Right lobe of liver (tissue), 6 donors: ENCODE results near the gene LMNTD1. TPM values are rescaled to one million over a fixed set of nuclear protein-coding genes. Genes with fewer than 3 reads are reported as not detected.

Experiments used
- ATAC-seq, 4 donors: fragments of 200-7000 bp; cut with Tn5 transposase; one replicate each; pipeline ENCODE4 v1.9.1; 2020; ENCODE audit warnings: mild to moderate bottlenecking in 4 of 4, moderate library complexity in 4 of 4
- DNase-seq, 3 donors: peaks; one replicate each; pipeline ENCODE4 v3.0.0-alpha.2; 2020
- H3K27ac ChIP-seq, 3 donors: fragments of 200-600 bp; one replicate each; pipeline ENCODE4 v1.8.0; 2022
- H3K27me3 ChIP-seq, 2 donors: fragments of 200-600 bp; one replicate each; pipeline ENCODE4 v1.8.0; 2022
- H3K36me3 ChIP-seq, 4 donors: fragments of 200-600 bp; sonication (generic) in 1 of 4; one replicate each; pipeline versions ENCODE4 v1.5.1 to v1.8.0; 2017 to 2022; ENCODE audit warnings: control low read depth in 1 of 4
- H3K4me1 ChIP-seq, 4 donors: fragments of 200-600 bp; sonication (generic) in 1 of 4; one replicate each; pipeline versions ENCODE4 v1.5.1 to v1.8.0; 2017 to 2022; ENCODE audit warnings: control low read depth in 1 of 4
- H3K4me3 ChIP-seq, 3 donors: fragments of 200-600 bp; one replicate each; pipeline ENCODE4 v1.8.0; 2022
- H3K9me3 ChIP-seq, 4 donors: fragments of 200-600 bp; sonication (generic) in 1 of 4; one replicate each; pipeline versions ENCODE4 v1.5.1 to v1.8.0; 2017 to 2022; ENCODE audit warnings: control low read depth in 1 of 4
- CTCF ChIP-seq, 4 donors: fragments of 200-600 bp in 3 of 4; fragments of 450-650 bp in 1 of 4; IDR thresholded peaks; one replicate each; pipeline versions ENCODE4 v1.5.1 to v1.8.0; 2016 to 2022; ENCODE audit warnings: antibody characterized with exemption in 4 of 4, mild to moderate bottlenecking in 2 of 4
- POLR2A ChIP-seq: fragments of 450-650 bp; IDR thresholded peaks from one replicate; pipeline ENCODE4 v1.6.1; 2017; ENCODE audit warnings: antibody characterized with exemption, mild to moderate bottlenecking
- WGBS: methylation state at CpG from one replicate; pipeline ENCODE4 v1.1.6; 2018; ENCODE audit warnings: low coverage, low lambda C conversion rate; ENCODE audit not compliant: insufficient coverage; ENCODE audit errors: missing lambda C conversion rate; 5-methylcytosine and 5-hydroxymethylcytosine counted together
- intact Hi-C, 2 donors: fragments of 100-400 bp; cut with DNase I; formaldehyde crosslinking; loops; one replicate each; pipeline versions ENCODE4 v1.11.2 to v1.14.1; 2022
- total RNA-seq, 6 experiments: library from RNA; depleted of rRNA in 2 of 6; stranded (reverse); fragments of >200 nt in 2 of 6; fragmentation: NEBNext Ultra II Directional in 3 of 6; extraction: Animal tissue kit (Norgen Biotek cat#: 25700) in 3 of 6; gene quantifications; one replicate each; pipeline versions ENCODE4 v1.1.0 to v1.2.4, GENCODE V29; 2016 to 2023
- donor health status: DM: no; HTN: yes; CAD: no.
- donor health status: DM: no; HTN: no; CAD: no.
- donor health status: DM: no; HTN: no; CAD: no.
- donor health status: DM: no; HTN: yes; CAD: no.
- donor health status: DM: no; HTN: yes; CAD: no.

Gene LMNTD1
- total RNA-seq, 6 experiments from 2014 or later: not detected

DNA sequence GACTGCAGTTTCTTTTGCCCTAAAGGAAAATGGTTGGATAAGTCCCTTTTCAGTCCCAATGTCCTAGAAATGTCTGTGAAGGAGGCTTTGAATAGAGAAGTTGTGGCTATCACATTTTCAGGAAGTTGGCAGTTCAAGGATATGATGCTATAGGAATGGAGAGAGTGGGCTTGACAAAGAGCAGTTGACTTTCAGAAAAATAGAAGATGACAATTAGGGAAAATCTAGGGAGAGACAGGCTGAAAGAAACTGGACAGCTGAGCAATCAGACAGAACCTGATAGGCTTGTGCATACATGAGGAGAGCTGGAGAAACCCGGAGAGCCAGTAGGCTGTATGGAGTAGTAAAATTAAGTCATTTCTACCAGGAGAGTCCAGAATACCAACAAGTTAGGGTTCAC lies 50.5 kb downstream of the LMNTD1 start:
- intact Hi-C loops: no loop called here
- Histone ChIP-seq H3K36me3 (no peaks in the 10 kb centered on the region), H3K9me3 (no peaks in the 10 kb centered on the region), H3K4me1 (peaks cover 0 to 10% (median 4%) of the 10 kb centered on the region in 4 donors), H3K4me3 (no peak overlapping the region), H3K27ac (no peak overlapping the region), H3K27me3 (no peaks in the 10 kb centered on the region)
- 100% methylated on average over 1 of the region's 1 CpG for WGBS
- TF ChIP-seq CTCF (IDR thresholded peaks at IDR 0.05) (no peak), POLR2A (no peak)
- DNase-seq (no peak), ATAC-seq (no peak)

GRCh38 chr12:25502118-25502517 lies 51.0 kb downstream of the LMNTD1 start:
- DNase-seq: no peak
- intact Hi-C loops: no loop called here
- Histone ChIP-seq H3K4me1 (peaks cover 0 to 10% (median 4%) of the 10 kb centered on the region in 4 donors), H3K27ac (no peak overlapping the region), H3K4me3 (no peak overlapping the region), H3K36me3 (no peaks in the 10 kb centered on the region), H3K9me3 (no peaks in the 10 kb centered on the region), H3K27me3 (no peaks in the 10 kb centered on the region)
- WGBS: 84% methylated on average over 3 of the region's 3 CpGs
- ATAC-seq: no peak
- no peak for TF ChIP-seq POLR2A
- TF ChIP-seq CTCF (IDR thresholded peaks at IDR 0.05): no peak

- intact Hi-C loops: no loop called here
- WGBS: 7% methylated on average over 1 of the region's 1 CpG
- Histone ChIP-seq H3K27me3 (no peaks in the 10 kb centered on the region), H3K9me3 (no peaks in the 10 kb centered on the region), H3K27ac (no peak overlapping the region), H3K36me3 (no peaks in the 10 kb centered on the region), H3K4me1 (peaks cover 0 to 10% (median 4%) of the 10 kb centered on the region in 4 donors), H3K4me3 (no peak overlapping the region)
- TF ChIP-seq POLR2A: no peak
- TF ChIP-seq CTCF (IDR thresholded peaks at IDR 0.05): no peak
- ATAC-seq (peak in 2 of 4 donors; percentile 47 to 64), DNase-seq (no peak)
Measured at GRCh38 chr12:25501549-25501948, 51.5 kb downstream of the LMNTD1 start.

DNA sequence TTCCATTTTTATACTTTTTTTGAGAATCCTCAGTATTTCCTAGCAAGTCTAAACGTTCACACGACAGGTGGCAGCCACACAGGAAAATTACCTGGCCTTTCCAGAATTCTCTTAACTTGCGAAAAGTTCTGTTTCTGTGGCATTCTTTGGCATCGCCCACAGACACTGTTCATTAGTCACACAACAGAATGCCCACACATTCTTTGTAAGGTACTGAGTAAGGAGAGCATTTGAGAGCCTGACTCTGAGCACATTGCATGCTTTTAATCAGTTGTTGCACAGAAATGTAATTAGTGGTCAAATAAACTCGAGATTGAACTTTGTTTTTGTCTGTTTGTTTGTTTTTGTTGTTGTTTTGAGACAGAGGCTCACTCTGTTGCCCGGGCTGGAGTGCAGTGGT lies 52.4 kb downstream of the LMNTD1 start:
- TF ChIP-seq POLR2A (no peak), CTCF (IDR thresholded peaks at IDR 0.05) (no peak)
- ATAC-seq: no peak
- DNase-seq: no peak
- Histone ChIP-seq H3K9me3 (no peaks in the 10 kb centered on the region), H3K27me3 (no peaks in the 10 kb centered on the region), H3K4me3 (no peak overlapping the region), H3K27ac (no peak overlapping the region), H3K36me3 (no peaks in the 10 kb centered on the region), H3K4me1 (peaks cover 0 to 10% (median 4%) of the 10 kb centered on the region in 4 donors)
- intact Hi-C loops: no loop called here
- 73% methylated on average over 5 of the region's 6 CpGs for WGBS

DNA sequence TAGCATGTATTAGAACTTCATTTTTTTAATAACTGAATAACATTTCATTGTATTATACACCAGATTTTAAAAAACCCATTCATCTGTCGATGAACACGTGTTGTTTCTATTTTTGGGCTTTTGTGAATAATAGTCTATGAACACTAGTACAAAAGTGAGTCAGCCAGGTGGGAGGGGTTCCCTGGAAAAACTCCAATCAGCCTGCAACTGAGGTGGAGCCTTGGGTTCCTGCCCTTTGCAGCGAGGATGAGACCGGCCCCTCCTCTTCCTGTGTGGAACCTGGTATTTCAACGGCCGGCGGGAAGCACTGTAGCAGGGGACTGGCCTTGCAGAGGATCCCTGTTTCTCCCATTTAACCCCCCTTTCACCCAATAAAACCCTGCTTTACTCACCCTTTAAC lies 56.1 kb downstream of the LMNTD1 start:
- H3K4me1 ChIP-seq: no peaks in the 10 kb centered on the region
- no peaks in the 10 kb centered on the region for H3K27me3 ChIP-seq
- no peak for TF ChIP-seq CTCF (IDR thresholded peaks at IDR 0.05)
- DNase-seq (no peak), ATAC-seq (no peak)
- WGBS: 82% methylated on average over 5 of the region's 7 CpGs
- H3K27ac ChIP-seq: no peak overlapping the region
- intact Hi-C loops: no loop called here
- H3K36me3 ChIP-seq: no peaks in the 10 kb centered on the region
- no peak overlapping the region for H3K4me3 ChIP-seq
- H3K9me3 ChIP-seq: no peaks in the 10 kb centered on the region
